Lung (tissue), 12 donors: Measurements from ENCODE around the gene C1orf21. TPM values are rescaled to one million over a fixed set of nuclear protein-coding genes. Genes with fewer than 3 reads are reported as not detected.
A peak's percentile ranks its signal among the peaks of the same experiment; 100 is the strongest.

Source experiments
- ATAC-seq: fragments of 200-7000 bp; cut with Tn5 transposase; one replicate; pipeline ENCODE4 v1.9.1; 2020; ENCODE audit warnings: moderate number of reproducible peaks; ENCODE audit not compliant: insufficient read depth, low FRiP score
- DNase-seq, 3 donors: peaks; one replicate each; pipeline ENCODE4 v3.0.0-alpha.2; 2013 to 2017
- H3K27ac ChIP-seq, 2 donors: one replicate each; pipeline ENCODE4 v1.5.1; 2013; ENCODE audit warnings: mild to moderate bottlenecking in 2 of 2, moderate library complexity in 2 of 2, control low read depth in 1 of 2, inconsistent platforms in 1 of 2, low read depth in 1 of 2, low read length in 1 of 2
- H3K27me3 ChIP-seq, 3 donors: one replicate each; pipeline ENCODE4 v1.5.1; 2013; ENCODE audit warnings: low read length in 2 of 3; ENCODE audit not compliant: control insufficient read depth in 3 of 3, insufficient read depth in 3 of 3
- H3K36me3 ChIP-seq, 4 donors: one replicate each; pipeline ENCODE4 v1.5.1; 2013; ENCODE audit warnings: low read length in 4 of 4, mild to moderate bottlenecking in 1 of 4, moderate library complexity in 1 of 4; ENCODE audit not compliant: control insufficient read depth in 4 of 4, insufficient read depth in 4 of 4
- H3K4me1 ChIP-seq, 5 donors: one replicate each; pipeline ENCODE4 v1.5.1; 2013; ENCODE audit warnings: low read length in 5 of 5, mild to moderate bottlenecking in 2 of 5, moderate library complexity in 1 of 5; ENCODE audit not compliant: control insufficient read depth in 5 of 5, insufficient read depth in 5 of 5
- H3K4me3 ChIP-seq: one replicate; pipeline ENCODE4 v1.5.1; 2013; ENCODE audit warnings: mild to moderate bottlenecking, control low read depth, moderate library complexity
- H3K9ac ChIP-seq, 2 donors: one replicate each; pipeline ENCODE4 v1.5.1; 2013; ENCODE audit warnings: low read length in 2 of 2, control low read depth in 1 of 2; ENCODE audit not compliant: insufficient read depth in 1 of 2
- H3K9me3 ChIP-seq, 4 donors: one replicate each; pipeline ENCODE4 v1.5.1; 2013; ENCODE audit warnings: low read length in 3 of 4, mild to moderate bottlenecking in 1 of 4, moderate library complexity in 1 of 4; ENCODE audit not compliant: control insufficient read depth in 4 of 4, insufficient read depth in 3 of 4
- WGBS, 2 donors: extraction: QIAGEN DNeasy Blood & Tissue Kit; methylation state at CpG; one replicate each; pipeline ENCODE4 v1.1.7; 2013; 5-methylcytosine and 5-hydroxymethylcytosine counted together
- polyA plus RNA-seq, 2 donors: library from polyadenylated mRNA; stranded (reverse); fragments of 200-250 nt; gene quantifications; one replicate each; pipeline ENCODE4 v1.2.1, GENCODE V29; 2013
- total RNA-seq, 2 donors: library from RNA; depleted of rRNA in 1 of 2; stranded (reverse); fragments of >200 nt in 1 of 2; gene quantifications; one replicate each; pipeline ENCODE4 v1.2.1, GENCODE V29; 2014 to 2021
- TF ChIP-seq, protein P1 (sequence below): IDR thresholded peaks from 2 replicates; pipeline ENCODE4 v1.5.1; 2012; ENCODE audit warnings: mild to moderate bottlenecking; ENCODE audit errors: control extremely low read depth, extremely low read depth
- donor health status: control.
- donor health status: control.
- donor health status: Bipolar disorder and iron deficiency.
- donor health status: healthy.
- donor health status: DM: yes; HTN: yes; CAD: no.

Gene C1orf21
- total and polyA plus RNA-seq, 4 donors, result 16.2 to 59.9 (median 45.5) TPM

DNA sequence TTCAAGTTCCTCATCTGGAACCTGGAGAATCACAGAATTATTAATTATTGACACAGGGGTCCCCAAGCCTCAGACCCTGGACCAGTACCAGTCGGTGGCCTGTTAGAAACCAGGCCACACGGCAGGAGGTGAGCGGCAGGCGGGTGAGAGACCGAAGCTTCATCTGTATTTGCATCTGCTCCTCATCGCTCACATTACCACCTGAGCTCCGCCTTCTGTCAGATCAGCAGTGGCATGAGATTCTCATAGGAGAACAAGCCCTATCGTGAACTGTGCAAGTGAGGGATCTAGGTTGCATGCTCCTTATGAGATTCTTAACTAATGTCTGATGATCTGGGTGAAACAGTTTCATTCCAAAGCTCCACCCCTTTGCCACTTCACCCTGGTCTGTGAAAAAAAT lies 125.9 kb downstream of the C1orf21 start:
- H3K27ac ChIP-seq, result no peak overlapping the region
- H3K9me3 ChIP-seq, result no peaks in the 10 kb centered on the region
- 85 to 92% methylated on average over 8 of the region's 8 CpGs for WGBS, 2 donors
- ATAC-seq, result no peak
- no peak overlapping the region for H3K9ac ChIP-seq
- no peak for DNase-seq
- H3K4me3 ChIP-seq, result no peak overlapping the region
- no peaks in the 10 kb centered on the region for H3K27me3 ChIP-seq
- H3K4me1 ChIP-seq, result peaks cover 0 to 5% (median 3%) of the 10 kb centered on the region in 5 donors
- TF ChIP-seq, protein P1, sequence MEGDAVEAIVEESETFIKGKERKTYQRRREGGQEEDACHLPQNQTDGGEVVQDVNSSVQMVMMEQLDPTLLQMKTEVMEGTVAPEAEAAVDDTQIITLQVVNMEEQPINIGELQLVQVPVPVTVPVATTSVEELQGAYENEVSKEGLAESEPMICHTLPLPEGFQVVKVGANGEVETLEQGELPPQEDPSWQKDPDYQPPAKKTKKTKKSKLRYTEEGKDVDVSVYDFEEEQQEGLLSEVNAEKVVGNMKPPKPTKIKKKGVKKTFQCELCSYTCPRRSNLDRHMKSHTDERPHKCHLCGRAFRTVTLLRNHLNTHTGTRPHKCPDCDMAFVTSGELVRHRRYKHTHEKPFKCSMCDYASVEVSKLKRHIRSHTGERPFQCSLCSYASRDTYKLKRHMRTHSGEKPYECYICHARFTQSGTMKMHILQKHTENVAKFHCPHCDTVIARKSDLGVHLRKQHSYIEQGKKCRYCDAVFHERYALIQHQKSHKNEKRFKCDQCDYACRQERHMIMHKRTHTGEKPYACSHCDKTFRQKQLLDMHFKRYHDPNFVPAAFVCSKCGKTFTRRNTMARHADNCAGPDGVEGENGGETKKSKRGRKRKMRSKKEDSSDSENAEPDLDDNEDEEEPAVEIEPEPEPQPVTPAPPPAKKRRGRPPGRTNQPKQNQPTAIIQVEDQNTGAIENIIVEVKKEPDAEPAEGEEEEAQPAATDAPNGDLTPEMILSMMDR, result no peak
- peaks cover 0 to 5% (median 2%) of the 10 kb centered on the region in 4 donors for H3K36me3 ChIP-seq

DNA sequence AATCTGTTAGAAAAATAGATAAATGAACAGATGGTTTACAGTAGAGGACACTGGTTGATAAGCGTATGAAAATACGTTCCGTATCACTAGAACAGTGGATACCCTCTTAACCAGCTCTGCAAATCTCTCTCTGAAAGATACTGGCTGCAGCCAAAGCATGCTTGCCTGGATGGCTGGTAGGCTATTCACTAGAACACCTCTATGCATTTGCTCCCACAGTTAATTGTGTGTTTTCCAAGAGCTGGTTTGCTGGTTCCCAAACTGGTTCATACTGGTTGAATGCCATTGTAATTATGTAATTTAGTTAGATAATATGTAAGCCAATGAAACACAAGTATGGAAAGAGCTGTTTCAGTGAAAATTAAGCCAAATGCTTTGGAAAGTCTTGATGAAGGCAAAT lies 126.6 kb downstream of the C1orf21 start:
- H3K9ac ChIP-seq, result no peak overlapping the region
- H3K4me3 ChIP-seq, result no peak overlapping the region
- no peak overlapping the region for H3K27ac ChIP-seq
- H3K36me3 ChIP-seq, result peaks cover 0 to 5% (median 2%) of the 10 kb centered on the region in 4 donors
- no peaks in the 10 kb centered on the region for H3K9me3 ChIP-seq
- H3K4me1 ChIP-seq, result peaks cover 0 to 7% (median 0%) of the 10 kb centered on the region in 5 donors
- TF ChIP-seq, protein P1, result no peak
- DNase-seq (no peak), ATAC-seq (no peak)
- H3K27me3 ChIP-seq, result no peaks in the 10 kb centered on the region
- 86 to 100% methylated on average over 3 of the region's 3 CpGs for WGBS, 2 donors

DNA sequence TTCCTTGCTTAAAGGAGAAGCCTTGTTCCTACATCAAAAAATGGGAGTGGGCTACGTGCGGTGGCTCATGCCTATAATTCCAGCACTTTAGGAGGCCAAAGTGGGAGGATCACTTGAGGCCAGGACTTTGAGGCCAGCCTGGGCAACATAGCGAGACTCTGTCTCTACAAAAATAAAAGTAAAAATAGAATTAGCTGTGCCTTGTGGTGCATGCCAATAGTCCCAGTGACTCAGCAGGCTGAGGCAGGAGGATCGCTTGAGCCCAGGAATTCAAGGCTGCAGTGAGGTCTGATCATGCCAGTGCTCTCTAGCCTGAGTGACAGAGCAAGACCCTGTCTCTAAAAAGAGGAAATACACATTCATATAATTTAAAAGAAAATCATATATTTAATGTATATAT lies 127.1 kb downstream of the C1orf21 start:
- Histone ChIP-seq H3K9ac (no peak overlapping the region), H3K27ac (no peak overlapping the region), H3K27me3 (no peaks in the 10 kb centered on the region), H3K4me1 (peaks cover 0 to 7% (median 2%) of the 10 kb centered on the region in 5 donors), H3K9me3 (no peaks in the 10 kb centered on the region), H3K36me3 (peaks cover 0 to 5% (median 2%) of the 10 kb centered on the region in 4 donors), H3K4me3 (no peak overlapping the region)
- DNase-seq (no peak), ATAC-seq (peak; percentile 31)
- 86% methylated on average over 4 of the region's 4 CpGs for WGBS, 2 donors
- TF ChIP-seq, protein P1, result no peak

DNA sequence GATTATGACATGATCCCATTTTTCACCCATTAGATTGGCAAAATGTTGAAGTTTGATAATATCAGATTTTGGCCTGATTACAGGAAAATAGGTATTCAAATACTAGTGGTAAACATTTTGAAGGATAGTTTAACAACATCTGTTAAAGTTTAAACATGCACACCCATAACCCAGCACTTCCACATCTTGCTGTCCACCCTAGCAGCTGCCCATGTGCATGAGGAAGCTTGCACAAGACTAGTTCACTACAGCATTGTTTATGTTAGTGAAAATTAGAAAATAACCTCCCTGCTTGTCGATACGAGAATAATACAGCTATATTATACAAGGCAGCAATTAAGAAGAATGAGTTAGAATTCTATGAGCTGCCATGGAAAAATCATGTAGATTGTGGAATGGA lies 127.6 kb downstream of the C1orf21 start:
- DNase-seq, result no peak
- ATAC-seq, result no peak
- H3K9me3 ChIP-seq, result no peaks in the 10 kb centered on the region
- TF ChIP-seq, protein P1, result no peak
- H3K4me3 ChIP-seq, result no peak overlapping the region
- H3K27me3 ChIP-seq, result no peaks in the 10 kb centered on the region
- no peak overlapping the region for H3K27ac ChIP-seq
- H3K9ac ChIP-seq, result no peak overlapping the region
- peaks cover 0 to 5% (median 2%) of the 10 kb centered on the region in 4 donors for H3K36me3 ChIP-seq
- H3K4me1 ChIP-seq, result peaks cover 0 to 7% (median 3%) of the 10 kb centered on the region in 5 donors
- WGBS, 2 donors, result 76 to 86% methylated on average over 2 of the region's 2 CpGs
